GM19099 (cell line): Measurements from ENCODE around the gene ZFR.

Source experiments
- POLR2A ChIP-seq: IDR thresholded peaks from 3 replicates; pipeline ENCODE4 v1.6.1; 2011; ENCODE audit warnings: low read depth; ENCODE audit not compliant: insufficient read length; ENCODE audit errors: extremely low read depth

Gene ZFR

DNA sequence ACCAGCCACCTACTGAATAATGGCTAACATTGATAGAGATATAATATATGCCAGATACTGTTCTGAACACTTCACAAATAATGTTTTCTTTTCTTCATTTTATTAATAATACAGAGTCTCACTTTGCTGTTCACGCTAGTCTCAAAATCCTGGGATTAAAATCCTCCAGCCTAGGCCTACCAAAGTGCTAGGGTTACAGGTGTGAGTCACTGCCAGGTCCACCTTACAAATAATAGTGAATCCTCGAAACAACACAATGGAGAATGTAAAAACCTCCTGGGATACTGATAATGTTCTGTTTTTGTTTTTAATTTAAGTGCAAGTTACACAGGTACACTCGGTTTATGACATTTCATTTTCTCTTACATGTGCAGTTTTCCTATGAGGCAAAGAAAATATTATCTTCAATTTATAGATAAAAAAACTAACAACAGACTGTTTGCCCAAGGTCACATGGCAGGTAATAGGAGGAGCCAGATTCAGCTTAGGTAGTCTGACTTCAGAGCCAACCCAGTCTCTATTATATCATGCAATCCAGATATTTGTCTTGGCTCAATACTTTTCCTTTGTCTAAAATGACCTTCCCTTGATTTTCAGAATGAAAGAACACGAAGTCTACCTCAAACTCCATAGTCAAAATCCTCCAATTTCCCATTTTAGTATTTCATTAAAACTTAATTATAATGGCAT, 7.8 kb downstream of the ZFR start:
- no peak for TF ChIP-seq POLR2A

DNA sequence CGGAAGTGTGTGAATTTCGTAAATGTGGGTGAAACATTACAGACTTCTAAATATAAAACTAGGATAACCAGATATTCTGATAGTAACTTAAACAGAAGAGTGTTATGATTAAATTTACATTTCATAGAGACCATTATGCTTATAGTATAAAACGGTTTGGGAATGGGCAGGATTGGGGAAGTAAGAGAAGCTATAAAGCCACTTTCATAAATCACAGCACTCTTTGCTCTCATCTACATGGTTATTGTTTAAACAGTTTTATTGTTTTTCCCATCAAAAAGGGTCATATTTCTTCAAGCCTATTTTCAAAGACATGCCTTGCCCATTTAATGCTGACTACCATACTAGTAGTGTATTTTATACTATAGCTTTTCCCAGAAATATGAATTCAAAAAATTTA, 9.2 kb downstream of the ZFR start:
- TF ChIP-seq POLR2A = no peak

DNA sequence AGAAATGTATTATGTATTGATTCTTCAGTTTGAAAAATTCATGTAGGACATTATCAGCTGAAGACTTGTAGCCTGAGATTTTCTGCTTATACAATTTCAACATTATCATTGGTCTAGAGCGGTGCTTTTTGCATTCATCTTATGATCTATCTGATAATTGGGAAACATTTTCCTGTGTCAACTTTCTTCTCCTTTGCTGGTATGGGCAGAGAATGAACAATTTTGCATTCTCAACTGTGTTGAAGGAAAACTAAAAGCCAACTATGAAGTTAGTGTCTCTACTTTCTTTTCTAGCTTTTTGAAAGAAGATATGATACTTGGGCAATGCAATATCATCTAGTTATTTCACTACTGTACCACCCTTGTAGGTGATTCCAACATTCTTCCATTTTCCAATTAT, 10.3 kb downstream of the ZFR start:
- TF ChIP-seq POLR2A = no peak

DNA sequence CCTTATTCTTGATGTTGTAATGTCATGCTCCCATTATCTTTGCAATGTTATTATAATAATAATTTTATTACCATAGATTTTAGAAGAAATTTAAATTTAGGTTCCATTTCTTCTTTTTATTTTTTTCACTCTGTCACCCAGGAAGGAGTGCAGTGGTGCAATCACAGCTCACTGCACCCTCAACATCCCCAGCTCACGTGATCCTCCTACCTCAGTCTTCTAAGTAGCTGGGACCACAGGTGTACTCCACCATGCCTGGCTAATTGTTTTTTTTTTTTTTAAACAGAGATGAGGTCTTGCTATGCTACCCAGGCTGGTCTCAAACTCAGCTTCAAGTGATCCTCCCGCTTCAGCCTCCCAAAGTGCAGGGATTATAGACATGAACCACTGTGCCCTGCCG, 11.9 kb downstream of the ZFR start:
- no peak for TF ChIP-seq POLR2A

DNA sequence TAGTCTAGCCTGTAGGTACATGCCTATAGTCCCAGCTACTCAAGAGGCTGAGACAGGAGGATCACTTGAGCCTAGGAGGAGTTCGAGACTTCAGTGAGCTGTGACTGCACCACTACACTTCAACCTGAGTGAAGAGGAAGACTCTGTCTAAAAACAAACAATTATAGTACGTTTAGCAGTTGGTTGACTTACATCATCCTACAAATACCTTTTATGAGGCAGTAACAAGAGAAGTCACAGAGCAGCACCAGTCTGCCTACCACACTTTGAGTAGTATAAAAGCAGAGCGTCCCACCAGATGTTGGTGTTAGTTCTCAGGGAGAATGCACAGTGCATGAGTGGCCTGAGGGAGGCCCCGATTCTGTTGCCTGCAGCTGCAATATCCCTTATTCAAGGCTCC, 16.1 kb downstream of the ZFR start:
- no peak for TF ChIP-seq POLR2A

DNA sequence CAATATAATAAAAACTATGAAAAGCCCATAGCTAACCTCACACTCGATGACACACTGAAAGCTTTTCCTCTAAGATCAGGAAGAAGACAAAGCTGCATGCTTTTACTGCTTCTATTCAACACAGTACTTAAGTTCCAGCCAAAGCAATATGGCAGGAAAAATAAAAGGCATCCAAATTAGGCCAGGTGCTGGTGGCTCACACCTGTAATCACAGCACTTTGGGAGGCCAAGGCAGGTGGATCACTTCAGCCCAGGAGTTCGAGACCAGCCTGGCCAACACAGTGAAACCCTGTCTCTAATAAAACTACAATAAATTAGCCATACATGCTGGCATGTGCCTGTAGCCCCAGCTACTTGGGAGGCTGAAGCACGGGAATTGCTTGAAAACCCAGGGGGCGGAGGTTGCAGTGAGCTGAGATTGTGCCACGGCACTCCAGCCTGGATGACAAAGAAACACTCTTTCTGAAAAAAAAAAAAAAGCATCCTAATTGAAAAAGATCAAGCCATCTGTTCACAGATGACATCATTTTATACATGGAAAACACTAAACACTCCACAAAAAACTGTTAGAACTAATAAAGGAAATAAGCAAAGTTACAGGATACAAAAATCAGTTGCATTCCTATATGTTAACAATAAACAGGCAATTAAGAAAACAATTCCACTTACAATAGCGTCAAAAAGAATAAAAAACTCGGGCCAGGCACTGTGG, 17.9 kb downstream of the ZFR start:
- TF ChIP-seq POLR2A = no peak

DNA sequence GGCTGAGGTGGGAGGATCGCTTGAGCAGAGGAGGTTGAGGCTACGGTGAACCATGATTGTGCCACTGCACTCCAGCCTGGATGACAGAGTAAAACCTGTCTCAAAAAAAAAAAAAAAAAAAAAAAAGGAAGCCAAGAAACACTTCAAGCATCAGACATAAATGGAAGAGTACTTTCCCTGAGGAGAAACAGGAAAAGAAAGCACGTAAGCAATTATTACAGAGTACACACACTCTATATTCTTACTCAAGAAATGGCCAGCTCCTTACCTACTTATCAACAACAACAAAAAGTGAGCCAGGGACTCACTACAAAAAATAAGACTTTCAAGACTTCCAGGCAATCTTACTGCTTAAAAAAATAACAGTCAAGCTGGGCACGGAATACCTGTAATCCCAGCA, 21.8 kb downstream of the ZFR start:
- no peak for TF ChIP-seq POLR2A

DNA sequence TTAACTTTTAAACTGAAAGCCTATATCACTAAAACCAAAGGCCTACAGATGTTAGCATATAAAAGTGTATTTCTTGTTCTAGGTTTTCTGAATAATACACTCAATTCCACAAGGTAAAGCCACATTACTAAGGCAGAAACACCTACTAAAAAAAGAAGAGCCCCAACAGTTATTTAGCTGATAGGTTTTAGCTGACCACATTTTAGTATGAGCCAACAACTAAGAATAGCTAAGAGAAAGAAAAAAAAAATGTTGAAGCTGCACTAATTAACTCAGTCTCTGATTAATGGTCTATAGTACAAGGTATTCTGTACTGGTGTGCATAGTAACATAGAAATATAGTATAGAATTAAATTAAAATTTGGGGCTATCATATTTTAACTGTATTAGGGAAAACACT, 23.5 kb downstream of the ZFR start:
- no peak for TF ChIP-seq POLR2A

DNA sequence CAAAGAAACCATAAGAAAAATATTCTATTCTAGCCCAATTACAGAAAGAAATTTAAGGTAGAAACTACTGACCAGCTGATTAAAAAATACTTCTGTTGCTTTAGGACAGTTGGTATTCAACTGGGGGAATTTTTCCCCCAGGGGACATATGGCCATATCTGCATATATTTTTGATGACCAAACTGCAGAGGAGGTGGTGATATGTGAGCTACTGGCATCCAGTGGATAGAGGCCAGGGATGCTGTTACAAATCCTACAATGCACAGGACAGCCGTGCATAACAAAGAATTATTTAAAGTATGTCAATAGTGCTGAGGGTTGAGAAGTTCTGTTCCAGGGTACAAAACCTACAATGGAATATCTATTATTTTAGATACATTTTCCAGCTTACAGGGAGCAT, 24.0 kb downstream of the ZFR start:
- TF ChIP-seq POLR2A = no peak

DNA sequence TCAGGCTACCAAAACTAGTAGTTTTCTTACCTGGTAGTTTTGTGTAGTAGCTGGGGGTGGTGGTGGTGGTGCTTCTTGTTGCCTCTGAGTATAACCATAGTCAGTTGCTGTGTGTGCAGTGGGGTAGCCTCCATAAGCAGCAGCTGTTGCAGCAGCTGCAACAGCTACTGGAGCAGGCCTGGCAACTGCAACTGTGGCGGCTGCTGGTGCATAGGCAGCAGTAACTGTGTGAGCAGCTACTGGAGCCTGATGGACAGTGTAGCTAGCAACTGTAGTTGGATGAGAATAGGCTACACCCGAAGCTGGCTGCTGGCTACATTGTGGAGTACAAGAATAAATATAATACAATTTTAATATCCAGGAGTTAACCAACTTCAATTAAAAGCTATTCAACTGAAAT, 24.7 kb downstream of the ZFR start:
- TF ChIP-seq POLR2A = no peak

DNA sequence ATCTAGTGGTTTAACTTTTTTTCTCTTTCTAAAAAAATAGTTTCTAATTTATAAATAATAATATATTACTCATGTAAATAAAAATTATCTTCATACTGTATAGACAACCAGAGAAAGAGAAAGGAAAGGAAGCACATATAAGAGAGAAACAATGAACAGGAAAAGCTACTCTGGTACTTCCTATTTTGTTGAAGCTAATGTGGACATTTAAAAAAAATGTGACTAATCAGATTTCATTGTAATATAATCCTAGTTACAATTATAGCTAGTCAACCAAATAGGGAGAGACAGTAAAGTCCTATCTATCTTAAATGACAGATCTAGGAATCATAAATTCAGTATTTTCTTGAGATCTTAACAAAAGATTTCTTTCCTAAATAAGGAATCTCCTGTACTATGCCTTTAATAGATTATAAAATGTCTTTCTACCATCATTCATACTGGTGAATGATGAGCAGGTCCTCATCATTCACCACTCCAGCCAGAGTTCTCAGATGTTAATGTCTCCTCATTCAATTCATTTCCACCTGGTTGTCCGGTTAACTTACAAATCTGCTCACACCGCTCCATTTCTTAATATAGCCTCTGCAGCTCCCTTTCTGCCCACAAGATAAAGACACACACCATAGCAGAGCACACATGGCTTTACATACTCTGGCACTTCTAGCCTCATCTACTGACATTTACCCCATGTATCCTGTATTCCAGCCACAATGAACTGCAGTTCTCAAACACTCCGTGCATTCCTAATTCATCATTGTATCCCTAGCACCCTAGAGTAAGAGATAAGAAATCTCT, 30.9 kb downstream of the ZFR start:
- TF ChIP-seq POLR2A = no peak

DNA sequence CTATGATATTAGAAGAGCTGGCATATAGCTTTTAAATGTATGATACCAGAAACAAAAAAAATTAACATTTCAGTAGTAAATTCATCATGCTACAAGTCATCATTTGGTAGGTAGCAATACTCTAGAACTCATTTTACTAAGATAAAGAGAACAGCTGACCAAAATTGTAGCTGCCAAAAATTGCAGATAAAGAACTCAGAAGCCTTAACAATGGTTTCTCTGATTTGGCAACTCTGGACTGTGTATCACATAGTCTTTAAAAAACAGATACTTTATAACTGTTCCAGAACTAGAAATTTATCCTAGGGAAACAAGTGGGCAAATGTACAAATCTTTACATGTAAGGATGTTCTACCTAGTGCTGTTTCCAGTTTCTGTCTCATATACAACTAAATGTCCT, 33.9 kb downstream of the ZFR start:
- TF ChIP-seq POLR2A = no peak

DNA sequence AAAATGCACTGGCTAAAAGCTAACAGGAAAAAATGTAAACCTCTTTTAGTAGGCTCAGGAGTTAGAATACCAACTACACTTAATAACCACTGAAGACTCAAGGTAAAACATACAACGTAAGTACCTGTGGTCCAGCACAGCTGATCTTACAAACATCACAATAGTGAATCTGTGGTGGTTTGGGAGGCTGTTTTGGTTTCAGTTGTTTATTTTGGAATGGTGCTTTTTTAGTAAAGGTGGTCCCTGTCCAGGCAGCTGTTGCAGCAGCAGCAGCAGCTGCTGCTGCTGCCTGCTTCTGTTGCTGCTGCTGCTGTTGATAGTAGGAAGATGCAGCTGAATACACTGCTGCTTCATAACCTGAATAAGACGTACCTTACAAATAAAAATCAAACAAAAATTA, 37.9 kb downstream of the ZFR start:
- no peak for TF ChIP-seq POLR2A

DNA sequence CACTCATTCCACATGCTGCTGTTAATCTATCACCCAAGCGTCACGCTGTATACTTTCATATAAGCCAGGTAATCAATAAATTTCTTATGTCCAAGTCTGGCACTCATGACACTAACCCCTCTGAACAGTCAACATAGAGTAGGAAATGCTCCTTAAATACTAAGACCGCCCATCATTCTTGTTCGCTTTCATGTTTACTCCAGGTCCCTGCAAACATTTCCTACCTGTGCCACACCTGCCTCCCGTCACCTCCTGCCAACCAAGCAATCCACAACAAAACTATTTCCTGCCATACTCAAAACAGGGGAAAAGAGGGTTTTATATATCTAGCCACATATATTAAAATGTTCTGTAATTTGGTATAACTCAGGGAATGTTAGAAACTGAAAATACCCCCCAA, 39.0 kb downstream of the ZFR start:
- no peak for TF ChIP-seq POLR2A

DNA sequence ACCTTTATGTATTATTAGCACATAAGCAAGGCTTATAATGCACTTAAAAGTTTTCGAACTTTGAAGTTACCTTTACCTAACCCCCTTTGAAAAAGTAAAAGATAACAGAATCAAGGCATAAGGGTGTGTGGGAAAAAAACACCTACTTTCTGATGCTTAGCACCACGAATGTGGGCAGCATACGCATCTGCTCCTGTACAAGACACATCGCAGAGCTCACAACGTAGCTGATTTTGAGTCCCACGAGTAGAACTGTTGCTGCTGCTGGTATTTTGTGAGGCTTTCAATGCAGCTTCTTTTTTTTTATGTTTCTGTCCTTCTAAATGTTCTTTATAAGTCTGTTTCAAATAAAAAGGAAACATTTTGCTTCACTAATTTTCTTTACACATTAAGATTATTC, 40.8 kb downstream of the ZFR start:
- no peak for TF ChIP-seq POLR2A

DNA sequence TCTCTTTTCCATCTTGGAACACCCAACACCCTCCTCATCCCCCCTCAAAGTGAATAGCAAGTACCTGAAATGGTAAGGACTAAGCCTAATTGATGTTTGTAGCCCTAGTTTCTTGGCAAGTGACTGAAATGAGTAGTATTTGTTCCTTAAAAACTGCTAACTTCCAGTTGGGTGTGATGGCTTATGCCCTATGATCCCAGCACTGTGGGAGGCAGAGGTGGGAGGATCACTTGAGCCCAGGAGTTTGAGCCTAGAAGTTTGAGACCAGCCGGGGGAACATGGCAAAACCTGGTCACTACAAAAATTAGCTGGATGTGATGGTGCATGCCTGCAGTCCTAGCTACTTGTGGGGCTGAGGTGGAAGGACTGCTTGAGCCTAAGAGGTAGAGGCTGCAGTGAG, 44.1 kb downstream of the ZFR start:
- TF ChIP-seq POLR2A = no peak

DNA sequence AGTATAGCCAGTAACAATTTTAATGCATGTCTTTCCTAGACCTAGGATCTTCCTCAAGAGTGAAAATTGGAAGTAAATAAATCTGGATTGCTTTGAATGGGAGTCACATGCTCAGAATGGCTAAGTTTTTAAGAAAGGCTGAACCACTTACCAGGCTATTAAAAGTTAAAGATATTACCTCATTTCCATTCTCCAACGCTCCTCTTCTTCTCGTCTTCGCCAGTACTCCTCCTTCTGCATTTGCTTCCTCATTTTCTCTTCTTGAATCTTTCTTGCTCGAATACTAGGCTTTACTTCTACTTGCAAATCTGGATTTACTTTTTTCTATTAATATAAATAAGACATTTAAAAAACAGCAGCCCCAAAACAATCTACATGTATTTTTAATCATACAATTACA, 49.6 kb downstream of the ZFR start:
- TF ChIP-seq POLR2A = no peak

DNA sequence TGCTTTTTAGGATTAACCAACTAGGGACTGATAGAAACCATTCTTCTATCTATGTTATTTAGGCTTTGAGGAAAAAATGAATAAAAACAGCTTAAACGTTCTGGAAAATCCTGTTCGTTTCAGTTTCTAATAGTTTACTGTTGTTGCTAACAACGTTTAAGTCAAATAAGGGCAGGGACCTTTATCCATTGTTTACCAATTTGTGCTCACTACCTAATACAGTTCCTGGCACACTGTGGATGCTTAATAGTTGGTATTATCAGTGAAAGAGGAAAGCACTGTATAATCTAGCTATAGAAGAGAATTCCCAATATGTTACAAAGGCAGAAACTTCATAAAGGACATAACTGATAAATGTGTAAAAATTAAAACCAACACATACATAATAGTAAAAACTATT, 52.5 kb downstream of the ZFR start:
- no peak for TF ChIP-seq POLR2A
